Cerebellar cortex (tissue), 1 donor: ENCODE measurements around the gene SLC24A5.

Source experiments
- DNase-seq: peaks from one replicate; pipeline ENCODE4 v3.0.0-alpha.2; 2015; ENCODE audit warnings: low spot score

SLC24A5 gene

DNA sequence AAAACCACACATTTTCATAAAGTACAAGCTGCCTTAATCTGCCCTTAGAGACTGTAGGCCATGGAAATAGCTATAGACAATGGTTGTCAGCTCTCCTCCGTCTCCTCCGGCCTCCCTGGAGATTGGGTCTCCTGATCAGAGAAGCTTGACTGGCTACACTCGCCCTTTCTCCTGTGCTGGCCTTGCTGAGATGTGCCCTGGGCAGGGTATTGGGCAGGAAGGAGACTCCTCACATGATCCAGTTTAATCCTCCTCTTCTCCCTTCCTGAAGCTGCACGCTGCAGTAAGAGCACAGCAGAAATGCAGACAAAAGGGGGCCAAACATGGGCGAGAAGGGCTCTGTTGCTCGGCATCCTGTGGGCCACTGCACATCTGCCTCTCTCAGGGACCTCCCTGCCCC, at the start of gene SLC24A5:
SLC24A5 (plus strand) TSS at position 246 of the 400 bp plus-strand sequence; CDS start at position 301, 55 bp downstream.
- DNase-seq, result no peak

DNA sequence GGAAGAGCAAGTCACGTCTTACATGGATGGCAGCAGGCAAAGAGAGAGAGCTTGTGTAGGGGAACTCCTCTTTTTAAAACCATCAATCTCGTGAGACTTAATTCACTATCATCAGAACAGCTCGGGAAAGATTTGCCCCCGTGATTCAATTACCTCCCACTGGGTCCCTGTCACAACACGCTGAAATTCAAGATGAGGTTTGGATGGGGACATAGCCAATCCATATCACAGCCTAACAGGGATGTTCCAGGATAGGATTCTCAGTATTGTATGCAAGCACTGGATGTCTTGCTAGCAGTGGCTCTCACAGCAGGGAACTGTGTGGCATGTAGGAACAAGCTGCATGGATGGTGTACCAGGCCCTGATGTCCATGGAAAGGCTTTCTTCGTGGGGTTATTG, 47.8 kb upstream of the SLC24A5 start:
- no peak for DNase-seq

DNA sequence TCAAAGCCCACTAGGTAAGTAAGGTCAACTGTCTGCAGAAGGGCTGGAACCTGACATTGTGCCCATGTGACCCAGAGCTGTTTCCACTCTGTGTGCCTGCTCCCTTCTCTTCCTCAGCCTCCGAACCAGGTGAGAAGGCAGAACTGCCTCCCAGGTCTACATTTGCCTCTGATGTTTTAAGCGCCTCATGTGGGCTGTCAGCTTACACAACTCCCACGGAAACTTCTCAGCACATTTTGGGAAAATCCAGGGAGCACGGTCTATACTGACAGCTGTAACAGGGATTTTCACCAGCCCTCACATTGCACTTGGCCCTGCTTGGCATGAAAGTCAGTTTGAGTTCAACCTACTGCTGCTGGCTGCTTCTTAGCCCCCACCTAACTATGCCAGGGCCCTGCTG, 46.9 kb upstream of the SLC24A5 start:
- DNase-seq, result no peak

DNA sequence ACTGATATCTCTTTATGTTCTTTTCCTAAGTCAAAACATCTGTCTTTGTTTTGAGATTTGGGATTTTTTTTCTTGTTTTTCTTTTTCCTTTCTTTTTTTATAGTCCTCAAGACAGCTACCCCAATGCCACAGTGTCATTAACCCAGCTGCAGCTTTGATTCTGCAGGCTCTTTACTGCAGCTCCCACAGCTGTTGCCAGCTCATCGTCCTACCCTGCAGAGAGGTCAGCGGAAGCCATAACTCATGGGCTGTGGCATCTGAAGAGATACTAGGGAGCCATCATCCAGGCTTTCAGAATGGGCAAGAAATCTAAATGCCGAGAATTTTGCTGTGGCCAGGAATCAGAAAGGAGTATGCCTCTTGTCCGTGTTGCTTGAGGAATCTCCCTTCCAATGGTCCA, 44.3 kb upstream of the SLC24A5 start:
- DNase-seq, result no peak

DNA sequence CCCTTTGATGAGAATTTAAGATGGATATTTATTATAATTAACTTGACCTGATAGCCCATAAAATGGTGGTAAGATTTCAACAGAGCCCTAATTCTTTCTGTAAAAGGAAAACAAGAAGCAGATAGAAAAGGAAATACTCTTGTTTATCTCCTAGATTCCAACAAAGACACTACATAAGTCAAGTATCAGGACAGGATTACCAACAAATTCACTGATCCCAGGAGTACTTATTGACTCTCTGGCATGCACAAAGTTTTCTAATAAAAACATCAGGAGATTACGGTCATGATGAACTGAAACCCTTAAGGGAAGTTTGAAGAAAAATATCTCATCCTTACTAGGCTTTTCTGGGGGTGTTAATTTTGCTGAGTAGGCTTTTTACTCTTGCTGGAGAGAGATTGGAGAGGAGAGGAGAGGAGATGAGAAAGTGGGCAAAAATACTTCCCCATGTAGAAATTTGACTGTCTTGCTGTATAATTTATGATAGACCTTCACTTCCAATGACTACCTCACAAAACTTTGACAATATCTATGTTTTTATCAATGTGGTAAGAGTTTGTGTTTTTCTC, 43.1 kb upstream of the SLC24A5 start:
- DNase-seq, result no peak

DNA sequence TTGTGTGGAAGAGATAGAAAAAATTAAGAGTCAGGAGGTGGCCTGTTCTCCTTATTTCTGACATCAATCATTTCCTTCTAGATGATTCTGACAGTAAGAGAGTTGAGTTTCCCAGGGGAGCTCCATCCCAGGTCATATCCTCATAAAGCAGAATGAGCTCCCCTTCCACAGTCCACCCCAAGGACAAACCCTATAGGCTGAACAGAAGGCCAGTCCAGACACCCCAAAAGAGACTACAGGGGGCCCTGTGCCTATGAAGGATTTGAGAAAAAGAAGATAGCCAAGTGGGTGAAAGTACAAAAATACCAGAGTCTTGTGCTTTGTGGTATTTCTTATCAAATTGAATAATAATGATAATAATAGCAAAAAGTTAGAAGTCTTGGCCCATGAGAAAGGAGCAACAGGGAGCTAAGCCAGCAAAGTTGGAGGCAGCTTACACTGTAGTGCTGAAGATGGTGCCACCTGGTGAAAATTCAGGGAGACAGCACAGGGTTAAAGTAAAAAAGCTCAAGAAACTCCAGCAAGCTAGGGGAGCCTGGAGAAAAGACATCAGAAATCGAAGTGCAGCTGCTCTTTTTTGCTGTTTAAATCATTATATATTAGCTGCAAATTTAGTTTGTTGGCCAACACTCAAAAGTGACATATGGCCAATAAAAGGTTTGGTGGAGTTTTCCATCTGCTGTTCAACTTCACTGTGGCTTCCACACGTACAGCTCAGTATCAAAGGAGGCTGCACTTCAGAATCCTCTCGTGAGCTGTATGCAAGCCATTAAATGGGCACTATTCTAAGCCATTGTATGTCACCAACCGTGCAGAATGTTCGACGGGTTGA, 35.8 kb upstream of the SLC24A5 start:
- peak; percentile 38 for DNase-seq

DNA sequence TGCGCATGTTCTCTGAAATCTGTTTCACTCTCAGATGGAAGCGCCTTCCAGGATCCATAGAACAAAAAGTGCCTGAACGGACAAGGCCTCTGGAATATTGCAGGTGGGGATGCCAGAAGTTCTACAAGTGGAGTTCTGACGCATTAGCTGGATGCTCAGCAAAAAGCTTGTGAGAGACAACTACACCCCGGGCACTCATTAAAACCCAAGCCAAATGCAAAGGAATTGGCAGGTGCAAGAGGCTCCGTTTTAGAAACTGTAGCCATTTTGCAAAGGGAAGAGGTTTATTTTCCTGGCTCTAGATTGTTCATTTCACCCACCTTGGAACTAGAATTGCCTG, 35.2 kb upstream of the SLC24A5 start:
- DNase-seq, result no peak

DNA sequence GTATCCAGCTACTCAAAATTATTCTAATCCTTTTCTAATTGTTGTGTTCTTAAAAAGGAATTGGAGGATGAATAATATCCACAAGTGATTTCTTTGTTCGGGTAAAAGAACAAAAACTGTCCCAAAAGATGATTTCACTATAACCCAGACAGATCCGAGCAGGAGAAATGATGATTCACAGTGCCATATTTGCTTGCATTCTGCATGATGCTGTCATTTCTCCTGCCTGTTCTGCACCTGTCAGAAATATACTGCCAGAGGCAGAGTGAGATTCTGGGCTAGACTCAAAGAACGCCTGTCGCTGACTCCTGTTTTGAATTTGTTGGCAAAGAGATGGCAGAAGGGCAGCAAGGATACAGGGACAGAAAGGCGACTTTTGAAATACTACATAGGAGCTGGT, 34.7 kb upstream of the SLC24A5 start:
- peak; percentile 64 for DNase-seq

DNA sequence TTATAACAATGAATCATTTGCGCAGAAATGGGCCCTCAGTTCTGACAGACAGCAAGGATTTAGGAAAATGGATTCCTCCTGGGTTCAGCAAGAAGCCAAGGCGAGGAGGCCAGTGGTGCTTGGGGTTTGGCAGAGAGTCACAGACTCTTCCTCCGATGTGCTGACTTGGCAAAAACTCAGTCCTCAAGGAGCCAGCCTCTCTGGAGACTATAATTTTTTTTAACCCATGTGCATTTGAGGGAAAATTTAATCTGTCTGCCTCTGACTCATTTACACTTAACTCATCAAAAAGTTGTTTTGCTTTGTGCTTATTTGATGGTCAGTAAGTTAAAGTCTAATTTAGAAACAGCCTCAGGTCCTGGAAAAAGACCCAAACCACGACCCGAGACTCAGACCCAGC, 34.2 kb upstream of the SLC24A5 start:
- DNase-seq, result no peak

DNA sequence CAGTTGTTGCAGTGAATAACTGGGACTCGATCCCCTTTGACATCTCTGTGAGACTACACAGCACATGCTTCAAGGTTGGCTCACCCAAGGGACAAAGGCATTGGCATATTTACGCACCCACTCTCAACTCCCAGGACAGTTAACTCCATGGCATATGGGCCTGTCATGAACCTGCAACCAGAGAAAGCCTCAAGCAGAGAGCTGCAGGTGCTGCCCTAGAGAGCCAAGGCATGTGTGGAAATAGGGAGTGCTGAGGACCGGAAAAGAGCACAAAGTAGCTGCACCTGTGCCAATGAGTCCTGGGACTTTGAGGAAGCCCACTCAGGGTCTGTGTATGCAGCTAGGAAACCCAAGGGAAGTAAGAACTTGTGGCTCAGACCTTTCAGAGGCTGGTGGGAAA, 32.9 kb upstream of the SLC24A5 start:
- DNase-seq, result no peak

DNA sequence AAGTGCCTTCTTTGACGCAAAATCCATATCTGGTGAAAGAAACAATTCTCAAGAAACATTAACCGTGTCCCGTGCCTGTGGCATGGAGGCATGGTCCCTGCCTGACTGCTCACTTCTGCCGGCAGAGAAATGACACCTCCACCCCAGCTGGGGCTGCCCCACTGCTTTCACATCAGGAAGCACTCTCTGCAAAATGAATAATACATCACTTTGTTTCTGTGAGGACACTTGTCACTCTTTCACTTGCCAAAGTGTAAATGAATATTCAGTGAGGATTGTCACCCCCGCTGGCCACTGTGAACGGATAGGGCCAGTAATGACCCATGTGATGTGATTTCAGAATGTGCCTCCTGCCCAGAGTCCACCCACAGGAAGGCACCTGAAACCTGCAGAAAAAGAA, 31.1 kb upstream of the SLC24A5 start:
- no peak for DNase-seq

DNA sequence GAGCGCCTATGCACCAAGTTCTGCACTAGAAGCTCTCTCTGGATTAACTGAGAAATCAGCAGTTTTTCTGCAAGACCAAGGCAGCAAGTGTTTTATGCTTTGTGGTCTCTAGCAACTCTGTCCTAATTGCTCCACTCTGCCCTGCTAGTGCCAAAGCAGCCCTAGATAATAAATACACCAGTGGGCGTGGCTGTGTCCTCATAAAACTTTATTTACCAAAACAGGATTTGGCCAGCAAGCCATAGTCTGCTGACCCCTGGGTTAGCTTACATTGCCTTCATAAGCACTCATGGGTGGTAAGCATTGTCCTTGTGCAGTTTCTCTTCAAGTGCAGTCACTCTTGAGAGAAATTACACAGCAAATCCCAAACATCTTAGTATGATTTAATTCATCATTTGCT, 30.7 kb upstream of the SLC24A5 start:
- DNase-seq, result no peak

DNA sequence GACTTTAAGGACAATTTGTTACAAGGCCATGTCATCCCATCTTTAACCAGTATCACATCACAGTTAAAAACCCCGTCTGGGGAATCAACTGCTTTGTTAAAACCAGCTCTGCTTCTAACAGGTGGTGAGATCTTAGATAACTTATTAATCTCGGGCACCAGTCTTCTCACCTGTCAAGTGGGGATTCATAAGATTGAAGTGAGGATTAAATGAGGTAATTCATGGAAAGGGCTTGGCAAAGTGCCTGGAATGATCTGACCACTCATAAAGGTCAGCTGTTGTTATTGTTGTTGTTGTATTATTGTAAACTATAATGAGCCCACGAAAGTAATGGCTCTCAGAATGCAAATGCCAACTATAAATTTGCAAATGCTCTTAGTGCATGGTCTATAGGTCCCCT, 30.1 kb upstream of the SLC24A5 start:
- DNase-seq, result no peak

DNA sequence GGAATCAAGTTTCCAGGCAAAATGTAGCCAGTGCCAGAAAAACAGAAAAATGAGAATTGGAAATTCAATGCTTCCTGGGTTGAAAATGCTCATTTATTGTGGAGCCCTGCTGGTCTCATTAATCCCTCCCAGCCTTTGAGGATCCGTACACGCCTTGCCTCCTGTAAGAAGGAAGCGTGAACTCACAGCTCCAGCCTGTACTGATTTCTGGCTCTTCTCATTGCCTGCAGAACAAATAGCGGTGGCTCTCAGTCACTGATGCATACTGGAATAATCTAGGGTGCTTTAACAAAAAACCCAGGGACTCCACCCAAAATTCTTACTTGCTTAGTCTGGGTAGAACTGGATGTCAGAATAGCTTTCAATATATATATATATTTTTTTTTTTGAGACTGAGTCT, 29.3 kb upstream of the SLC24A5 start:
- DNase-seq, result no peak

DNA sequence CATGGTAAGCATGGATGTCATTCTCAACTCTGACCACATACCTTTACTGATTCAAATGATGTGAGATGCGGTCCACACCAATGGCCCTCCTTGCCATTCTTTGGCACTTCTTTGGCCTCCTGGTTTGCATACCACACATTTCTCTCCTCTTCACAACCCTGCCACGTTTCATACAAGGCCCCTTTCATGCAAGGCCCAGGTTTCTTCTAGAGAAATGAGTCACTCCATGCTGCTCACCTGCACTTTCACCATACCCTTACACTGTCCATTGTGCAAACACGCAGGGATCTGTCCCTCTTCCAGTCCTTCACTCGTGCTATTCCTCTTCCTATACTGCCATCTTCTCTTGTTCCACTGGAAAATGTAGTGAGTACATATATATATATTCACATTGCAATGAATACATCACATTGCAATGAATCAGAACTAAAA, 24.4 kb upstream of the SLC24A5 start:
- DNase-seq, result no peak

DNA sequence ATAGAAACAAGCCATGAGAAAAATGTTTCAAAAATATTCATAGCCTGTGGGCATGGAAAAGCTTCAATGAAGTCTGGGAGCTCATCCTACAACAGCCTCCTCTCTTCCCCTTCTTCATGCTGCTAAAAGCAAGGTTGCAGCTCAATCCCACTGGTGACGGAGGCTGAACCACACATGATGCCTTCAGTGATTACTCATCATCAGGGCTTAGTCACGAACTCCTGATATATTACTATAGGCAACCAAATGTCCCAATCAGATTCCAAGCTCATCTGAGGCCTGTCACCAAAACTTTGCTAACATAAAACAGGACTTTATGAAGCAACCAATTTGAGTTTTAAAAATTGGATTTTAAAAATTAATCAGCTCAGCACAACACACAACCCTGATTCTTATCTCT, 24.0 kb upstream of the SLC24A5 start:
- DNase-seq, result no peak

DNA sequence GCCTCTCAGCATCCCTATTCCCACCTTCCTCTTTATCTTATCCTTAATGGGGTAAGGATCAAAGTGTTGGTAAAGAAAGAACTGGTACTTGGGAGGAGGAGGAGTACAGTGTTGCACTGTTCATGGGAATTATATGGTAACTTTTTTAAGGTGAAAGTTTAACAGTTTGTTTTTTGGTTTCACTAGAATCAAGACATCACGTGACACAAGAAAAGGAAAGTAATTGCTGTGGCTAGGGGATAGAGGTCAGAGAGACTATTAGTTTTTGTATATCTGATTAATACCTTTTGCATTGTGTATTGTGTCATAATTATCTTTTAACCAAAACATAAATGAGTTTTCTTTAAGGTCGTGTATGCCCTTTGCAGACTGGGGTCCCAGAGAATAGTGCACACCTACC, 23.5 kb upstream of the SLC24A5 start:
- no peak for DNase-seq

DNA sequence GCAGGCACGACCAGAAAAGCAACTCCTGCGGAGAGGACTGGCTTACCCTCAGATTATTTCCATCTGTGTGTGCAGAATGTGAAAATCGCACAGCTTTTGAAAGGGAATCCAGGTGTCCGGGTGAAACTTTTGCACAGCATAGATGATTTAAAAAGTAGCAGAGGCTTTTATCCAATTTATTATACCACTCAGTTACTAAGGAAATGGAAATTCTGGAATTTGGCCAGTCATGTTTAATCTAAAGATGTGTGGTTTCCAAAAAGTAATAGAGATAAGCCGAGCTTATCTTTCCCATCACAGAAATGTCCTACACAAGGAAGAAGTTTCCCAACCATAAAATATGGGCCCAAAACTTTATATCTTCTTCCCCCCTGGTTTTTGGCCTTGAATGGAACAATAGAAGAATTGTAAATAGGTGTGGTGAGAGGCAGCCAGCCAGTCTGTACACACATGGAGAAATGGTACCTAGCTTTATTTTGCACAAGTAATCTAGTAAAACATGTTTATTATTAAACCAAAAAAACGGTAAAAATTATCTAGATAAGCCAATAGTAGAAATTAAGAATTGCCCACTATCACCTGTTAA, 19.3 kb upstream of the SLC24A5 start:
- DNase-seq, result no peak

DNA sequence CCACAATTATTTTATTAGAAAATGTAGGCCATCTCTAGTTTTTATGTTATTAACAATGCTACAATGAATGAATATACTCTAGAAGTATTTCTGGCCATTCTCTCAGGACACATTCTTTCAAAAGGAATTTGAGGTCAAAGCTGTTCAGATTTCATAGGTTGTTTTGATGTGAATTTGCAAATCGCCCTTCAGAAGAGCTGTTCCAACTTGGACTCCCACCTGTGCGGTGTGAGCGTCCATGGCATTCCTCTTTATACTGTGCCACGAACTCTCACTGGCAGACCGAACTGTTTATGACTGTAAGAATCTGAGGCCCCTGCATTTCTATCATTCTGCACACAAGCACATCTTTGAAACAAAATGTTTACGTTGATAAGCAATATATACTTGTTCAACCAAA, 18.6 kb upstream of the SLC24A5 start:
- no peak for DNase-seq

DNA sequence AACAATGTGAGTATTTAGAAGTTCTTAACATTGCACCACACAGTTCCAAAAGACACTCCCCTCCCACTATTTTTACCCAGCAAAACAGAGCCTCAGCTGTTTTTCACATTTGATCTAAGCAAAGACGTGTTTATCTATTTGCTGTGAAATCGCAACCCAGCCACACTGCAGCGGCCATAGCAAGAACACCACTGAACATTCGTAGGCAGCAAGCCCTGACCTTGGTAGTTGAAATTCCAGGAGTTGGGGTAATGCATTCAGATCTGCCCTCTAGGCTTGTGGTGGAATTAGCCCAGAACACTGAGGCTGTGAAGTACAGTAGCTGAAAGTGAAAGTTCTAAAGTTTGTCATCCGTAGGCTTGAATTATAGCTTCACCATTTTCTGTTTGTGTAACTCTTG, 17.1 kb upstream of the SLC24A5 start:
- DNase-seq, result no peak

DNA sequence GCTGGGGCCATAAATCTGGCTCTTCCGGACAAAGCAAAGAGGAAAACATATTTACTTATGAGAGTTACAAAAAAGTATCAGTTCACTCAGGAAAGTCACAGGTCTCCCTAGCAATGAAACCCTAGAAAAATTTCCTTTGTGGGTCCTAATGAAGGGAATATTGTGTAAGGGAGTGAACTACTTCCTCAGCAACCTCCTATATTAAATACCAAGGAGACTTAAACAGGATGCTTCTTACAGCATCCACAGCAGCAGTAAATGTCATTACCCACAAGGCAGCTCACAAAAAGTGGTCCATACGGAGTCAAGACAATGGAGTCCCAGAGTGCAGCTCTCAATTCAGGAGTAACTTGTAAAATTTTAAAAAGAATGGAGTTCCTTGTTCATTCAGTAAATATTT, 14.9 kb upstream of the SLC24A5 start:
- DNase-seq, result no peak

DNA sequence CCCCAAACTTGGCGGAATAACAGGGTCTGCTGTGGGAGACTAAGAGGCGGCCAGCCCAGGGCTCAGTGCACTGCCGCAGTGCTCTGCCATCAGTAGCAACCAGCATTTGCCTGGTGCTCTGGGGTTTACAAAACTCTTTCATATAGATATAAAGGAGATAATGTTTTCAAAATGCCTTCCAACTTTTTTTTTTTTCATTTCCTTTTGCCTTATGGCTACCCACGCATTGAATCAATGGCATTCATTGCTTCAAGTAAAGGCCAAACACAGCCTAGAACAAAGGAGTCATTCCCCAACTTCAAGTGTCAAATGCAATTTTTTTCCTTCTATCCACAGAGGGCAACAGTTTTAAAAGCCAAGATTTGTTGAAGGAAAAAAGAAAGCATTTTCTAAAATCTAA, 11.6 kb upstream of the SLC24A5 start:
- no peak for DNase-seq

DNA sequence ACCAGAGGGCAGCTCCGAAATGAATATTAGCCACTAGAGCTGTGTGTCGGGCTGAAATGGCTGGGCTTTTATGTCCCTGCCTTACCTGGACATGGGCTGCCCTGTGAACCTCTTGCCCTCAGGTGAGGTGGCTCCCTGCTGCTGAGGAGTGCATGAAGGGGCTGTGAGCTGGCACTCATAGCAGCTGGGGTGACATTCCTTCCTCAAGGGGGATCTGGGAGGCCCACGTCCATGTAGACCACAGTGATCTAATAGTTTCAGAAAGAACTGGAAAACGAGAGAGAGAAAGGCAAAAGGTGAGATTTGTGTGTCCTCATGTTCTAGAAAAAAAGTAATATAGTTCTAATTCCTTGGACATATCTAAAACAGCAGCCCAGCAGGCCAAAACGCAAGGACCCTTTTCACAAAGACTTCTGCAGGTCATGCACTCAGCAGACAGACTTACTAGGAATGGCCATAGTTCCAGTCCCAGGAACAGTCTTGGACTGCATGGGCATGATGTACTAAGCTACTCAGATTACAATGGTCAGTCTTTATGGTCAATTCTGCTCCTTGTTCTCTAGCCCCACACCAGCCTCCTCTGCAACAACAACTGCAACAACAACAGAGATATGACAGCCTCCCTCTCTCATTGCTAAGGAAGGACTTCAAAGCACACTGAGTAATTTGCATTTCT, 10.8 kb upstream of the SLC24A5 start:
- DNase-seq, result no peak
